KG1 (cell line): ENCODE measurements around the gene PBRM1.

ENCODE experiments used
- DNase-seq: peaks from one replicate; lab custom pipeline; 2025; lab: John Stamatoyannopoulos, UW

Gene PBRM1

DNA sequence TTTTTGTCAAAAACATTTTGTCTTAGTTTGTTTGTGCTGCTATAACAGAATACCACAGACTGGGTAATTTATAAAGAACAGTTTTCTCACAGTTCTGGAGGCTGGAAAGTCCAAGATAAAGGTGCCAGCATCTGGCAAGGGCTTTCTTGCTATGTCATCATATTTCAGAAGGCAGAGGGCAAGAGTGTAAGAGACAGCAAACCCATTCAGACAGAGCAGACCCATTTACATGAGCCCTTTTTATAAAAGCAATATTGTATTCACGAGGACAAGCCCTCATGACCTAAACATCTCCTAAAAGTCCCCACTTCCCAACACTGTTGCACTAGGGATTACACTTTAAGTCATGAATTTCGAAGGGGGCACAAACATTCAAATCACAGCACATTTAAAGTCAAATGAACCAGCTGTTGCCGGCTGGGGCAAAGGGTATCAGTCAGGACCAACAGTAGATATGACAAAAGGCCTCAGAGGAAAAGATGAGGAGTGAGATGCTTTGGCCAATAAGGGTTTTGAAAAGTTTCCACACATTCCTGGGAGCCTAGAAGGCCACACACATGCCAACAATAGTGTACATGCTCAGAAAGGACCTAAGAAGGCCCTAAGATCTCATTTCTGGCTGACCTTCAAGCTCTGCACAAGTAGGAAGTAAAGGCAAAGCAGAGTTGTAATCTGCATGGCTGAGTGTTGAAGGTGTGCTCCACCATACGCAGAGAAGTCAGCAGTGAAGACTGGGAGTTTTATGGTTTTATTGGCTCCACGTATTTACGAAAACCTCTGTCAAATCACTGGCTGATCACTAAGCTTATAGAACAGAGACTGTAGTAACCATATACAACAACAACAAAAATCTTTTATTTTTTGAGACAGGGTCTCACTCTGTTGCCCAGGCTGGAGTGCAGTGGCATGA, 111.4 kb downstream of the PBRM1 start:
- DNase-seq: no peak

GRCh38 chr3:52572221-52572620, 113.5 kb downstream of the PBRM1 start:
- DNase-seq: no peak

DNA sequence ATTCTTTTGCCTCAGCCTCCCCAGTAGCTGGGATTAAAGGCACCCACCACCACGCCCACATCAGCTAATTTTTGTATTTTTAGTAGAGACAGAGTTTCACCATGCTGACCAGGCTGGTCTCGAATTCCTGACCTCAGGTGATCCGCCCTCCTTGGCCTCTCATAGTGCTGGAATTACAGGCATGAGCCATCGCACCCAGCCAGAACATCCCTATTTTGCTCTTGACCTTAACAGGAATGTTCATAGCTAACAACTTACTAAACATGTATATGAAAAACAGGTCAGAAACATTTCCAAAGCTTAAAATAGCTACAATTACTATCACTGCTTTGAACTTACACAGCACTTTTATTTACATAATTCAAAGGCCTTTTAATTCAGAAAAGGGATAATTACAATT, 115.6 kb downstream of the PBRM1 start:
- no peak for DNase-seq

- DNase-seq: no peak
These were observed 117.6 kb downstream of the PBRM1 start for GRCh38 chr3:52568069-52568468.

DNA sequence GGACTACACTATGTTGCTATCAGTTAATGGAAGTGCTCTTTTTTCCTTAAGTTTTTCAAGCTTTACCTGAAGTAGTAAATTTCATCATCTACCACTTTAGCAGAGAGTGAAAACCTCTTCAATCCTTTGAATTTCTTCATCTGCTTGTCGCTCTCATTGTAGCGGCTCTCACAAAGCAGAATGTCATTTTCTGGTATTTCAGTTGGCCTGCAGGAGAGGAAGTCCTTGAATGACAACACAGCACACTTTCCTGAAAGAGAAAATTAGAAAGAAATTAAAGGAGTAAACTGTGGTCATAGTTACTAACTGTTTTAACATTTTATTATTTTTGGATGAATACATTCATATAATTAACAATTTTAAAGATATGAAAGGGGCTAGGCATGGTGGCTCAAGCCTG, 121.7 kb downstream of the PBRM1 start:
- DNase-seq: no peak

DNA sequence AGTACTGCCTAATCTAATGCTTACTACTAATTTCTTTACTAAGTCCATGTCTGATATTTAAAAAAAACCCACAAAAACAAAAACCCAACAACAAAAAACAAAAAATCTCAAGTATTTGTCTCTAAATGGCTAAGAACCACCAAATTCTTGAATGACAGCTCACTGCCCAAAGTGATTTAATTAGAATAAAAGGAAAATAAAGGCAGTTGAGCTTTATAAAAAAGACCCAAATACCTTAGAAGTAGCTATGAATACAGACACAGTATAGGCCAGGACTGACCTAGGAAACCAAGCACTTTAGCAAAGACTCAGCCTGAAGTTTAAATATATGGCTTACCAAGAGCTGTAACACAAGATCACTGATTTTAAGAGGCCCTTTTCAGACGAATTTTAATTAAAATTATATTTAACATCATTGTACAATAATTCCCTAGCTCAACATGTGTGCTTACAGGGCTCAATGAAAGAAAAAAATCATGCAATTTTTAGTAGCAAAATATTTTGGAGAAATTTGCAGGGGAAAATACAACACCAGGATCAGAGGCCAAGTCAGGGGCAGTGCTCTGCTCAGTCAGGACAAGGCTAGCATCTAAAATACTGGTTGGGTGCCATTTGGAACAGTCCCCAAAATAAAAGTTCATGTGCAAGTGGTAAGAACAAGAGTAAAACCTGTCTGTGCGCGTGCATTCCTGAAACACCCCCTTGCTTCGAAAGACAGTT, 124.5 kb downstream of the PBRM1 start:
- DNase-seq: no peak

GRCh38 chr3:52558436-52558835, 127.3 kb downstream of the PBRM1 start:
- no peak for DNase-seq

DNA sequence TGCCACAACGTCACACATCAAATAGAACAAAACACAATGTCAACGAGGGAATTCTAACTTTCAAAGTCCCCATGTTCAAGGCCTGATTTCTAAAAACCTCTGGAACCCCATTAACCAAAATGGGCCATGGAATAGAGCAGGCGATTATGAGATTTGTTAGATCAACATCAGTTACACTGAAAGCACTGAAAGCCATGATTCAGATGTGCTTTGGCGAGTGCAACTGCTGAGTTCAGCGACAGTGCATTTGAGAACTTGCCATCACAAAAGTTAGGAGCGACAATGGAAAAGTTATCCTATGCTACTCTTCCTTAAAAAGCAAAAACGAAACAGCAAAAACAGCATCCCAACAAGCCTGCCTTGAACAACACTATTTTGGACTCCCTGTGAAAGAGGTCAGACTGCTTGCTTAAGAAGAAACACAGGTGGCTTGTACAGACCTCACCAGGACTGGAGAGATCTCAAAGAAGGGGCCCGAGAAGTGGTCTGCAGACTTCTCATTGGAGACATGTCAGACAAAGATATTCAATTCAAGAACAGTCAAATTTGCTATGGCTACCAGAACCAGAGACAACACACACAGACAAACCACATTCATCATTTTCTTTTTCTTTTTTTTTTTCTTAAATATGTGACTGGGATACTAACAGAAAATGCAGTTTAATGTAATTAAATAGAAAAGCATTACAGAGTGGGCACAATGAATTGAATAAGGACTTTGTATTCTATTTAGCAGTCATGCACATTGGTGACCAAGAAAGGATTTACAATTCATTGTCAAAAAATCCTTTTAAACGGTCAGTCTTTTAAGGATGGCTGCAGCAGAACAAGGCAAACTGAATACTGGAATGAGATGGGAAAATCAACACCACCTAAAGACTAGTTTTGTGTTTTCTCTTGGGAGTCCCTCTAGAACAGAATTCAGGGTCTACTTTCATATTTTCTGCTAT, 128.4 kb downstream of the PBRM1 start:
- no peak for DNase-seq

DNA sequence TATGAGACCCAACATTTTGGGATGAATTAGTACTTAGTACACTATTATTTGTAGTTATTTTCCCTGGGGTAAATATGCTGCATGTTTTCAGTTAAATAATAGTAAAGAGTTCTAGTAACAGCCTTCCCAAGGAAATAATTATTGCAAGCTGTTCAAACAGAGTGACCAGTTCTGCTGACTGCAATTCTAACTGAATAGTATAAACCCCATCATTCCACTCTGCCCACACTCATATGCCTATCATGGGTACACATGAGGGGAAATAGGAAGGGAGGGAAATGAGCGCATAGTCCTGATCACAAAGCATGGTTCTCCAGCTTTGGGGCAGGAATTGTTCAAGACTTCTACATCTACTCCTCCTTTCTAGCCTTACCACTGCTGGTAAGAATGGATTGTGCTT, 130.7 kb downstream of the PBRM1 start:
- DNase-seq: no peak

DNA sequence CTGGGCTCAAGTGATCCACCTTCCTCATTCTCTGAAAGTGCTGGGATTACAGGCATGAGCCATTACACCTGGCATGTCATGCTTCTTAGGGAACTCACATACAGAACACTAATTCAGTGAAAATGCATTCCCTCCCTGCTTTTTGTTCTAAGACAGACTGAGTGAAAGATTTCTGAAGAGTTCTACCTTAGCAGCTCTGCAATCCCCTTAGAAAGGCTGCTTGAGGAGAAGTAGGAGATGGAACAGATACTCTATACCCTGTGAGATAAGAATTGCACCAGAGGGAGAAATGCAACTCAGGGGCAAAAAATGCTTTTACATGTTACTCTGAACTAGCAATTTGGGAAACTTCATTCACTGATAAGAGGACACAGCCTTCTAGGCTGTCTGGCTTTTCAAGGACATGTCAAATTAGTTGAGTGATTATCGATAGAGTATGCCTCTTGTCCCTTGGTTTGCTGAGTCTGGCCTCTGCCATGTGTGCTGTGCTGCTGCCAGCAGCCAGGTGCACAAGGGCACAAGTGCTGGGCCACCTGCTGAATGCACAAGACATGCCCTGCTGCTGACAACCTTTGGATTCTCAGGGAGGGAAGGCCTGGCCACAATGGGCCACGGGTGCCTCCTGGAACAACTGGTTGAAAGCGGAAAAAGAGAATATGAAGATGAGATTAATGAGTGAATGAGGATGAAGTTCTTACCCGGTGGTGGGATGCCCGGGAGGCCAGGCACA, 131.5 kb downstream of the PBRM1 start:
- no peak for DNase-seq

DNA sequence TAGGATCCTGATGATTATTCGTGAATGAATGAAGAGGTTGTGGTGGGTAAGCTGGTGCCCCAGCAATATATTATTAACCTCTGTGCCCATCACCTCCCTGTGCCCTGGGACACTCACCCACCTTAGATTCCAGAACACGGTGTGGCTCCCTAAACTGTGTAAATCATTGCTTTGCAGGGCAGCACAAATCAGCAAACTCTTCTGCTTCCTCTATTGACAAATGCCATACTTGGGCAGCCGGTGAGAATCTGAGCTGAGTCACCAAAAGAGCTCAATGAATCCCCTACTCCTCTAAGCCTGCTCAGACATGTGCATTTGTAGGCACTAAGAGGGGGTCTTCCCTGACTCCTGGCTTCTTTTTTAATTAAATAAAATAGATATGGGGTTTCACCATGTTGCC, 133.6 kb downstream of the PBRM1 start:
- no peak for DNase-seq

- DNase-seq: no peak
These were observed 134.6 kb downstream of the PBRM1 start for GRCh38 chr3:52551118-52551517.

- no peak for DNase-seq
These were observed 138.6 kb downstream of the PBRM1 start for GRCh38 chr3:52547143-52547542.

- DNase-seq: no peak
These were observed 139.4 kb downstream of the PBRM1 start for GRCh38 chr3:52546111-52546901.

DNA sequence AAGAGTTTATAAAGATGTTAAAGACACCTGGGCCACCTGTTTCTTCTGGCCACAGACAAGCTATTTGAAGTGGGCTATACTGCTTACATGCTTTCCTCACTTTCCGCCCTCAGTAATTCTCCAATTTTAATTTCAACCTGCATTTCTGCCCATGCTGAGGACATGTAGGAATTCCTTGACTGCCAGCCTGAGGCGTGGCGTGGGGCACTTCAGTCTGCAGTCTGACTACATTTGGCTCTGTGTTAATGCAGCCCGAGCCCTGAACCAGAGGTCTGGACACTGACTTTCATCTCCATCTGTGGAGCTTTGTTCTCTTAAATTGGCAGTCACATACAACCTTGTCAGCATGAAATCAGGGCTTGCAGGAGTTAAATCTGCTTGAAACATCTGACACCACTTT, 140.8 kb downstream of the PBRM1 start:
- DNase-seq: no peak

DNA sequence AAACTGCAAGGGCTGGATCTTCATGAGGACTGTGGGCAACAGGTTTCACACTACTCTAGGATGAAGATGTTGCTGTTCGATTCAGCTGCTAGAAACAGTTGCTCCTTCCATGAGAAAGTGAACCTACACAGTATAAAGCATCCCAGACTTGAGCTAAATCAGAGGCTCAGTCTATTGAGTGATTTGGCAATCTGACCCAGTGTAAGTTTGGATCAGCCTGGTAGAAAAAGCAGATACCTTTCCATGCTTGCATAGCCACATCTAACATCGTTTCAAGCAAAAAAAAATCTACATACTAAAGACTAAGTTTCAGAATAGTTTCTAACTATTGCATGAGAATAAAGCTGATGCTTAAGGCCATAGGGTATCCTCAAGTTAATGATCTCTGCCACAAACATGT, 144.7 kb downstream of the PBRM1 start:
- no peak for DNase-seq

DNA sequence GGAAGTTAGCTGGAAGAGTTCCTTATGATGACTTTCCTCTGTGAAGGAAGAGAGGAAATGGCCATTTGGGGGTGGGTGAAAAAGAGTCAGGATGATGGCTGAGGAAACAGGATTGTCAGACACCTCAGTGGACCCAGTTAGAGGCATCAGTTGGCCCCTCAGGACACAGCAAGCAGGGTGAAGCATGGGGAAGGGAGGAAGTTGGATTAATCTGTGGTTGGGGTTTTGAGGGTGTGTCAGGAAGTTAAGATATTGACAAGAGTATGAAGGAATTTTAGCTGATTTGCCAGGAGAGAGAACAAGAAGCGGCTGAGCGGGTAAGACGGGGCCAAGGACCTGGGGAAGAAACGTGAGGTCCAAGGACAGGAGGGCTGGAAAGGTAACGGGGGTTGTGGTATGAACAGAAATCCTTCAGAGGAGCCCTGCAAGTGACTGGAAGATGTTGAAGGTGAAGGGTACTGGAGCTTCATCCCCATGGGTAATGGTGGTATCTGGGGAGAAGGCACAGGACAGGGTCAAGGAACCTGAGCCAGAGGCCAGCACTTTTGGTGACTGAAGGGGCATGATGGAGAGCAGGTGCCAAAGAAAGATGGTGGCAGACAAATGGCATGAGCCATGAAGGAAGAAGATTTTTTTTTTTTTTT, 146.6 kb downstream of the PBRM1 start:
- no peak for DNase-seq

DNA sequence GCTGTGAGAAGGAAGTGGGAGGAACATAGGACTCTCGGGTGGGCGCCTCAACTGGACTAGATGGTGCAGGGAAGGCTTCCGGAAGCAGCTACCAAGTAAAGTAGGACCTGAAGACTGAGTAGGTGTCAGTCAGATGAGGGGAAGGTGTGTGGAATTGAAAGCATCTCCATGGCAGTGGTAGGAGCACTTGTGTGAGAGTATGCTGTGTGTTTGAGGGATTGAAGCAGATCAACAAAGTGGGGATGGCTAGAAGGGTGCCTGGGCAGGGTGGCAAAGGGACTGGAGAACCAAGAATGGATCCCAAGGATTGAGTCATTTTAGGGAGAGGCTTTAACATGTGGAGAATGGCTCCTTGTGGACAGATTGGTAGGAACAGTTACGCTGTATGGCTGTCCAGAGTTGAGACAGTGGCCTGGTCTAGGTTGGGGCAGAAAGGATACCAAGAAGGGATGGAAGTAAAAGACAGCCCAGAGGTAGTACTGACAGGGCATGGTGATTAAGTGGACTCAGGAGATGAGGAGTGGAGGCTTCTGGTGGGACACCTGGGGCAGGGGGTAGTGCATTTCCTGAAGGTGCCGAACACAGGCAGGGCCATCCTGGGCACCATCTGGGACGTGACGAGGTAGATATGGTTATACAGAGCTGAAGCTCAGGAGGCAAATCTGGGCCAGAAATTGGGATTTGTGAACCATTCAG, 147.8 kb downstream of the PBRM1 start:
- no peak for DNase-seq

DNA sequence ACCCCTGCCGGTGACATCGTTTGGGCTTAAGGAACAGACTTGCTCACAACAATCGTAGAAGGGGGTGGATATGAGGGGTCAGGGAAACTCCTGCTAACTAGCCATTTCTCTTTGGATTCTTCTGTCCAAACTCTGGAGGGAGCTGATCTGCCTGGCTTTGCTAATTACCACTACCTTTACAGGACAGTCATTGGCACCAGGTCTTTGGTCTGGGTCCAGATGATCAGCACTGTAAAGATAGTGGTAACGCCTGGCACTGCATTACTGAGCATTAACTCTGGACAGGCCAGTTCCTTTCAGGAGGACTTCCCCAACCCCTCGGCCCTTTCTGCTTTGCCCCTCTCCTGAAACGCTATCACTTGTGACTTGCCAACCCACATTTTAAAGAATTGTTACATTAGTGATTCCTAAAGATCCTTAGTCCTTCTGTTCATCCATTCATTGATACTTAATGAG, 148.5 kb downstream of the PBRM1 start:
- no peak for DNase-seq
